ENCODE results near the gene TPPP. TPM values are rescaled to one million over a fixed set of nuclear protein-coding genes. Genes with fewer than 3 reads are reported as not detected.

The TPPP gene
- total and polyA plus RNA-seq, 2 experiments from 2014 or later = 0.48 to 1.4 TPM

GRCh38 chr5:642481-642880 lies 50.7 kb downstream of the TPPP start:
- DNase-seq (ENCODE audit: low spot score) (no peak), ATAC-seq (no peak)
- Histone ChIP-seq H3K4me1 (ENCODE audit: insufficient read depth) (no peaks in the 10 kb centered on the region), H3K4me3 (no peak overlapping the region), H3K79me2 (replicated peaks; ENCODE audit: insufficient read depth) (no peaks in the 10 kb centered on the region; the same call in 1 of the 2 replicates), H2AFZ (no peak overlapping the region), H3K4me2 (no peak overlapping the region), H4K20me1 (replicated peaks; ENCODE audit: insufficient read depth) (peaks cover 3% of the 10 kb centered on the region; the same call in 1 of the 2 replicates), H3K27me3 (ENCODE audit: insufficient read depth) (no peaks in the 10 kb centered on the region), H3K36me3 (ENCODE audit: insufficient read depth) (peaks cover 18% of the 10 kb centered on the region), H3F3A (replicated peaks; ENCODE audit: low read depth) (peaks cover 1% of the 10 kb centered on the region; the same call in 1 of the 2 replicates), H3K27ac (ENCODE audit: low read depth) (no peak overlapping the region), H3K9me2 (ENCODE audit: insufficient read depth) (no peaks in the 10 kb centered on the region)
- H3K9me3 Mint-ChIP-seq = peaks cover 5% of the 10 kb centered on the region; the same call in 2 of the 3 replicates
- H3K4me3 Mint-ChIP-seq = no peak overlapping the region
- peaks cover 35% of the 10 kb centered on the region for H3K36me3 Mint-ChIP-seq (ENCODE audit: low read depth)
- H3K4me1 Mint-ChIP-seq = no peaks in the 10 kb centered on the region
- H3K27me3 Mint-ChIP-seq (ENCODE audit: insufficient read depth, low read depth, poor library complexity) = peaks cover 5% of the 10 kb centered on the region
- no peak overlapping the region for H3K27ac Mint-ChIP-seq
- no peak for TF ChIP-seq STAT1 (IDR thresholded peaks at IDR 0.05; ENCODE audit: unreplicated experiment)
- TF ChIP-seq JUNB (IDR thresholded peaks at IDR 0.05; ENCODE audit: unreplicated experiment) = no peak
- no peak for TF ChIP-seq ZNF331 (CRISPR knock-in tag; IDR thresholded peaks at IDR 0.05; ENCODE audit: low read depth)
- TF ChIP-seq, protein P1, sequence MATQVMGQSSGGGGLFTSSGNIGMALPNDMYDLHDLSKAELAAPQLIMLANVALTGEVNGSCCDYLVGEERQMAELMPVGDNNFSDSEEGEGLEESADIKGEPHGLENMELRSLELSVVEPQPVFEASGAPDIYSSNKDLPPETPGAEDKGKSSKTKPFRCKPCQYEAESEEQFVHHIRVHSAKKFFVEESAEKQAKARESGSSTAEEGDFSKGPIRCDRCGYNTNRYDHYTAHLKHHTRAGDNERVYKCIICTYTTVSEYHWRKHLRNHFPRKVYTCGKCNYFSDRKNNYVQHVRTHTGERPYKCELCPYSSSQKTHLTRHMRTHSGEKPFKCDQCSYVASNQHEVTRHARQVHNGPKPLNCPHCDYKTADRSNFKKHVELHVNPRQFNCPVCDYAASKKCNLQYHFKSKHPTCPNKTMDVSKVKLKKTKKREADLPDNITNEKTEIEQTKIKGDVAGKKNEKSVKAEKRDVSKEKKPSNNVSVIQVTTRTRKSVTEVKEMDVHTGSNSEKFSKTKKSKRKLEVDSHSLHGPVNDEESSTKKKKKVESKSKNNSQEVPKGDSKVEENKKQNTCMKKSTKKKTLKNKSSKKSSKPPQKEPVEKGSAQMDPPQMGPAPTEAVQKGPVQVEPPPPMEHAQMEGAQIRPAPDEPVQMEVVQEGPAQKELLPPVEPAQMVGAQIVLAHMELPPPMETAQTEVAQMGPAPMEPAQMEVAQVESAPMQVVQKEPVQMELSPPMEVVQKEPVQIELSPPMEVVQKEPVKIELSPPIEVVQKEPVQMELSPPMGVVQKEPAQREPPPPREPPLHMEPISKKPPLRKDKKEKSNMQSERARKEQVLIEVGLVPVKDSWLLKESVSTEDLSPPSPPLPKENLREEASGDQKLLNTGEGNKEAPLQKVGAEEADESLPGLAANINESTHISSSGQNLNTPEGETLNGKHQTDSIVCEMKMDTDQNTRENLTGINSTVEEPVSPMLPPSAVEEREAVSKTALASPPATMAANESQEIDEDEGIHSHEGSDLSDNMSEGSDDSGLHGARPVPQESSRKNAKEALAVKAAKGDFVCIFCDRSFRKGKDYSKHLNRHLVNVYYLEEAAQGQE (IDR thresholded peaks at IDR 0.05; ENCODE audit: unreplicated experiment) = no peak
- no peak for TF ChIP-seq NANOG (IDR thresholded peaks at IDR 0.05; ENCODE audit: borderline replicate concordance)
- TF ChIP-seq EZH2phosphoT487 (IDR thresholded peaks at IDR 0.05; ENCODE audit: unreplicated experiment) = no peak

DNA sequence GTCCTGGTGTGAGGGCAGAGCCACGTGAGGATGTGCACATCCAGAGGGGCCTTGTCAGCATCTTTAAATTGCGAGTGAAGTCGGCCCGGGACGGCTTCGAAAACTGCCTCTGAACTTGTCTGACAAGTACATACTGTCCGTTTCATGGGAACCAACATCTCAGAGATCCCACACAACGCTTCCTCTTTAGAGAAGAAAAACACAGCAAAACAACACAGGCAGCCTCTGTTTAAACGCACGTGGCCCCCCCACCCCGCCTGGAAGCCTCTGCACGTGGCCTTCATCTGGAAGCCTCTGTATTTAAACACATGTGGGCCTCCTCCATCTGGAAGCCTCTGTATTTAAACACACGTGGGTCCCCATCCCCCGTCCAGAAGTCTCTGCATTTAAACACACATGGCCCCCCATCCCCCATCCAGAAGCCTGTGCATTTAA lies 51.8 kb downstream of the TPPP start:
- Mint-ChIP-seq H3K27me3 (ENCODE audit: insufficient read depth, low read depth, poor library complexity) (peaks cover 5% of the 10 kb centered on the region), H3K36me3 (ENCODE audit: low read depth) (peaks cover 44% of the 10 kb centered on the region), H3K9me3 (no peaks in the 10 kb centered on the region), H3K27ac (no peak overlapping the region), H3K4me1 (no peaks in the 10 kb centered on the region), H3K4me3 (no peak overlapping the region)
- H3K79me2 ChIP-seq (replicated peaks; ENCODE audit: insufficient read depth) = no peaks in the 10 kb centered on the region; the same call in 1 of the 2 replicates
- no peaks in the 10 kb centered on the region for H3K9me2 ChIP-seq (ENCODE audit: insufficient read depth)
- H2AFZ ChIP-seq = no peak overlapping the region
- peaks cover 12% of the 10 kb centered on the region for H3K36me3 ChIP-seq (ENCODE audit: insufficient read depth)
- H3K4me3 ChIP-seq = no peak overlapping the region
- ATAC-seq (no peak), DNase-seq (ENCODE audit: low spot score) (no peak)
- H3K4me2 ChIP-seq = no peak overlapping the region
- H3F3A ChIP-seq (replicated peaks; ENCODE audit: low read depth) = no peaks in the 10 kb centered on the region
- no peaks in the 10 kb centered on the region for H3K27me3 ChIP-seq (ENCODE audit: insufficient read depth)
- no peak overlapping the region for H3K27ac ChIP-seq (ENCODE audit: low read depth)
- no peaks in the 10 kb centered on the region for H3K4me1 ChIP-seq (ENCODE audit: insufficient read depth)
- peaks cover 3% of the 10 kb centered on the region; the same call in 1 of the 2 replicates for H4K20me1 ChIP-seq (replicated peaks; ENCODE audit: insufficient read depth)
- TF ChIP-seq EZH2 (IDR thresholded peaks at IDR 0.05; ENCODE audit: low read depth, unreplicated experiment) = no peak
- TF ChIP-seq STAT1 (IDR thresholded peaks at IDR 0.05; ENCODE audit: unreplicated experiment) = no peak
- TF ChIP-seq NANOG (IDR thresholded peaks at IDR 0.05; ENCODE audit: borderline replicate concordance) = no peak
- TF ChIP-seq, protein P2, sequence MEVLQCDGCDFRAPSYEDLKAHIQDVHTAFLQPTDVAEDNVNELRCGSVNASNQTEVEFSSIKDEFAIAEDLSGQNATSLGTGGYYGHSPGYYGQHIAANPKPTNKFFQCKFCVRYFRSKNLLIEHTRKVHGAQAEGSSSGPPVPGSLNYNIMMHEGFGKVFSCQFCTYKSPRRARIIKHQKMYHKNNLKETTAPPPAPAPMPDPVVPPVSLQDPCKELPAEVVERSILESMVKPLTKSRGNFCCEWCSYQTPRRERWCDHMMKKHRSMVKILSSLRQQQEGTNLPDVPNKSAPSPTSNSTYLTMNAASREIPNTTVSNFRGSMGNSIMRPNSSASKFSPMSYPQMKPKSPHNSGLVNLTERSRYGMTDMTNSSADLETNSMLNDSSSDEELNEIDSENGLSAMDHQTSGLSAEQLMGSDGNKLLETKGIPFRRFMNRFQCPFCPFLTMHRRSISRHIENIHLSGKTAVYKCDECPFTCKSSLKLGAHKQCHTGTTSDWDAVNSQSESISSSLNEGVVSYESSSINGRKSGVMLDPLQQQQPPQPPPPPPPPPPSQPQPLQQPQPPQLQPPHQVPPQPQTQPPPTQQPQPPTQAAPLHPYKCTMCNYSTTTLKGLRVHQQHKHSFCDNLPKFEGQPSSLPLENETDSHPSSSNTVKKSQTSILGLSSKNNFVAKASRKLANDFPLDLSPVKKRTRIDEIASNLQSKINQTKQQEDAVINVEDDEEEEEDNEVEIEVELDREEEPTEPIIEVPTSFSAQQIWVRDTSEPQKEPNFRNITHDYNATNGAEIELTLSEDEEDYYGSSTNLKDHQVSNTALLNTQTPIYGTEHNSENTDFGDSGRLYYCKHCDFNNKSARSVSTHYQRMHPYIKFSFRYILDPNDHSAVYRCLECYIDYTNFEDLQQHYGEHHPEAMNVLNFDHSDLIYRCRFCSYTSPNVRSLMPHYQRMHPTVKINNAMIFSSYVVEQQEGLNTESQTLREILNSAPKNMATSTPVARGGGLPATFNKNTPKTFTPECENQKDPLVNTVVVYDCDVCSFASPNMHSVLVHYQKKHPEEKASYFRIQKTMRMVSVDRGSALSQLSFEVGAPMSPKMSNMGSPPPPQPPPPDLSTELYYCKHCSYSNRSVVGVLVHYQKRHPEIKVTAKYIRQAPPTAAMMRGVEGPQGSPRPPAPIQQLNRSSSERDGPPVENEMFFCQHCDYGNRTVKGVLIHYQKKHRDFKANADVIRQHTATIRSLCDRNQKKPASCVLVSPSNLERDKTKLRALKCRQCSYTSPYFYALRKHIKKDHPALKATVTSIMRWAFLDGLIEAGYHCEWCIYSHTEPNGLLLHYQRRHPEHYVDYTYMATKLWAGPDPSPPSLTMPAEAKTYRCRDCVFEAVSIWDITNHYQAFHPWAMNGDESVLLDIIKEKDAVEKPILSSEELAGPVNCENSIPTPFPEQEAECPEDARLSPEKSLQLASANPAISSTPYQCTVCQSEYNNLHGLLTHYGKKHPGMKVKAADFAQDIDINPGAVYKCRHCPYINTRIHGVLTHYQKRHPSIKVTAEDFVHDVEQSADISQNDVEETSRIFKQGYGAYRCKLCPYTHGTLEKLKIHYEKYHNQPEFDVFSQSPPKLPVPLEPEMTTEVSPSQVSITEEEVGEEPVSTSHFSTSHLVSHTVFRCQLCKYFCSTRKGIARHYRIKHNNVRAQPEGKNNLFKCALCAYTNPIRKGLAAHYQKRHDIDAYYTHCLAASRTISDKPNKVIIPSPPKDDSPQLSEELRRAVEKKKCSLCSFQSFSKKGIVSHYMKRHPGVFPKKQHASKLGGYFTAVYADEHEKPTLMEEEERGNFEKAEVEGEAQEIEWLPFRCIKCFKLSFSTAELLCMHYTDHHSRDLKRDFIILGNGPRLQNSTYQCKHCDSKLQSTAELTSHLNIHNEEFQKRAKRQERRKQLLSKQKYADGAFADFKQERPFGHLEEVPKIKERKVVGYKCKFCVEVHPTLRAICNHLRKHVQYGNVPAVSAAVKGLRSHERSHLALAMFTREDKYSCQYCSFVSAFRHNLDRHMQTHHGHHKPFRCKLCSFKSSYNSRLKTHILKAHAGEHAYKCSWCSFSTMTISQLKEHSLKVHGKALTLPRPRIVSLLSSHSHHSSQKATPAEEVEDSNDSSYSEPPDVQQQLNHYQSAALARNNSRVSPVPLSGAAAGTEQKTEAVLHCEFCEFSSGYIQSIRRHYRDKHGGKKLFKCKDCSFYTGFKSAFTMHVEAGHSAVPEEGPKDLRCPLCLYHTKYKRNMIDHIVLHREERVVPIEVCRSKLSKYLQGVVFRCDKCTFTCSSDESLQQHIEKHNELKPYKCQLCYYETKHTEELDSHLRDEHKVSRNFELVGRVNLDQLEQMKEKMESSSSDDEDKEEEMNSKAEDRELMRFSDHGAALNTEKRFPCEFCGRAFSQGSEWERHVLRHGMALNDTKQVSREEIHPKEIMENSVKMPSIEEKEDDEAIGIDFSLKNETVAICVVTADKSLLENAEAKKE (CRISPR knock-in tag; IDR thresholded peaks at IDR 0.05) = no peak
- no peak for TF ChIP-seq ZNF114 (CRISPR knock-in tag; IDR thresholded peaks at IDR 0.05)

All from GM23338 (cell line).